Keratinocyte (primary cell): ENCODE measurements around the gene BLOC1S4. TPM values are rescaled to one million over a fixed set of nuclear protein-coding genes. Genes with fewer than 3 reads are reported as not detected.

ENCODE experiments used
- DNase-seq: peaks from one replicate; pipeline ENCODE4 v3.0.0-alpha.2; 2011; ENCODE audit warnings: low read depth, missing footprints, low spot score
- FAIRE-seq: peaks from 2 replicates; lab custom pipeline; 2011; peaks lifted over from hg19 to GRCh38; lab: Jason Lieb, UNC
- H2AFZ ChIP-seq: 2 replicates; pipeline ENCODE4 v1.6.0; 2012; ENCODE audit warnings: low read length, control low read depth, inconsistent platforms; ENCODE audit not compliant: control insufficient read depth
- H3K27ac ChIP-seq: 2 replicates; pipeline ENCODE4 v1.5.1; 2011; ENCODE audit warnings: low read length; ENCODE audit not compliant: control insufficient read depth, insufficient read depth
- H3K27me3 ChIP-seq: 3 replicates; pipeline ENCODE4 v1.6.0; 2011; ENCODE audit warnings: low read length; ENCODE audit not compliant: control insufficient read depth, insufficient read depth; ENCODE audit errors: extremely low read depth
- H3K36me3 ChIP-seq, 2 experiments: 2 replicates in 1 of 2; 3 replicates in 1 of 2; pipeline ENCODE4 v1.5.1; 2011; ENCODE audit warnings: low read length in 2 of 2, mild to moderate bottlenecking in 1 of 2; ENCODE audit not compliant: control insufficient read depth in 2 of 2, insufficient read depth in 2 of 2; ENCODE audit errors: extremely low read depth in 1 of 2
- H3K4me1 ChIP-seq: 3 replicates; pipeline ENCODE4 v1.5.1; 2011; ENCODE audit warnings: low read length; ENCODE audit not compliant: control insufficient read depth, insufficient read depth; ENCODE audit errors: extremely low read depth
- H3K4me2 ChIP-seq: 3 replicates; pipeline ENCODE4 v1.6.0; 2011; ENCODE audit warnings: low read depth, low read length; ENCODE audit not compliant: control insufficient read depth, insufficient read depth; ENCODE audit errors: extremely low read depth
- H3K4me3 ChIP-seq, 3 experiments: fragments of 200-600 bp in 1 of 3; sonication (generic) in 1 of 3; 2 replicates in 2 of 3; 3 replicates in 1 of 3; pipeline ENCODE4 v1.5.1; 2011 to 2016; ENCODE audit warnings: low read length in 3 of 3, mild to moderate bottlenecking in 3 of 3, control low read depth in 2 of 3, inconsistent platforms in 1 of 3, low read depth in 1 of 3, mixed read lengths in 1 of 3, mixed run types in 1 of 3, moderate library complexity in 1 of 3; ENCODE audit not compliant: control insufficient read depth in 2 of 3, insufficient read depth in 2 of 3; ENCODE audit errors: extremely low read depth in 1 of 3
- H3K79me2 ChIP-seq: 2 replicates; pipeline ENCODE4 v1.6.0; 2012; ENCODE audit warnings: low read length; ENCODE audit not compliant: control insufficient read depth, insufficient read depth
- H3K9ac ChIP-seq: 3 replicates; pipeline ENCODE4 v1.6.0; 2011; ENCODE audit warnings: low read length; ENCODE audit not compliant: control insufficient read depth, insufficient read depth; ENCODE audit errors: extremely low read depth
- H3K9me1 ChIP-seq: 3 replicates; pipeline ENCODE4 v1.6.0; 2011; ENCODE audit warnings: low read length; ENCODE audit not compliant: control insufficient read depth, insufficient read depth; ENCODE audit errors: extremely low read depth
- H3K9me3 ChIP-seq: 2 replicates; pipeline ENCODE4 v1.5.1; 2012; ENCODE audit warnings: low read depth, low read length; ENCODE audit not compliant: control insufficient read depth
- H4K20me1 ChIP-seq: 3 replicates; pipeline ENCODE4 v1.6.0; 2011; ENCODE audit warnings: low read length; ENCODE audit not compliant: control insufficient read depth, insufficient read depth; ENCODE audit errors: extremely low read depth
- CTCF ChIP-seq, 3 experiments: IDR thresholded peaks in 1 of 3; conservative IDR thresholded peaks in 1 of 3; optimal IDR thresholded peaks in 1 of 3; 2 replicates in 2 of 3; 3 replicates in 1 of 3; pipeline versions ENCODE3 to v1.5.1; 2011; ENCODE audit warnings: low read length in 3 of 3, mild to moderate bottlenecking in 3 of 3, moderate library complexity in 2 of 3, control low read depth in 1 of 3, inconsistent platforms in 1 of 3; ENCODE audit not compliant: insufficient read depth in 2 of 3; ENCODE audit errors: extremely low read depth in 1 of 3
- EZH2 ChIP-seq: IDR thresholded peaks from one replicate; pipeline ENCODE4 v1.6.1; 2012; ENCODE audit warnings: inconsistent platforms, mild to moderate bottlenecking, low read length, moderate library complexity
- dilution Hi-C: fragments of 300-500 bp; cut with MboI; formaldehyde crosslinking; loops from one replicate; pipeline ENCODE4 v1.7.0; 2020; ENCODE audit warnings: low sequenced_read_pairs; ENCODE audit not compliant: extremely low pct_ligation_motif_present
- polyA plus RNA-seq, 5 experiments: library from polyadenylated mRNA; depleted of rRNA in 3 of 5; stranded (reverse) in 3 of 5; stranded (forward) in 1 of 5; unstranded in 1 of 5; fragments of >200 nt; gene quantifications; 1 replicate in 1 of 5; 2 replicates in 3 of 5; 3 replicates in 1 of 5; pipeline versions ENCODE4 v1.2.1 to v1.2.3, GENCODE V29; 2011 to 2012; ENCODE audit warnings: missing spikeins in 2 of 5, low read depth in 1 of 5, low replicate concordance in 1 of 5

The BLOC1S4 gene
- polyA plus RNA-seq, 1 donor (not counting 4 experiments of a cell fraction or from before 2014, with no cell fraction given): 11.7 TPM

GRCh38 chr4:6680372-6681034, 35.5 kb upstream of the BLOC1S4 start:
- Histone ChIP-seq H3K4me1 (peaks cover 13% of the 10 kb centered on the region), H3K79me2 (peaks cover 16% of the 10 kb centered on the region), H3K9me1 (no peaks in the 10 kb centered on the region), H3K4me3 (no peak overlapping the region), H4K20me1 (peaks cover 2% of the 10 kb centered on the region), H3K36me3 (peaks cover 2 to 9% of the 10 kb centered on the region in 2 experiments), H3K27ac (no peak overlapping the region), H3K9me3 (no peaks in the 10 kb centered on the region), H2AFZ (no peak overlapping the region), H3K27me3 (no peaks in the 10 kb centered on the region), H3K4me2 (no peak overlapping the region), H3K9ac (no peak overlapping the region)
- FAIRE-seq (no peak), DNase-seq (no peak)
- TF ChIP-seq EZH2: no peak
- peak in 1 of 3 experiments; percentile 31 for TF ChIP-seq CTCF (optimal IDR thresholded peaks at IDR 0.05 in 1 of 3, IDR thresholded peaks at IDR 0.05 in 1 of 3, conservative IDR thresholded peaks at IDR 0.05 in 1 of 3; ENCODE audit: extremely low read depth in 1 of 3, insufficient read depth in 2 of 3, low read length in 3 of 3)
- dilution Hi-C loops: no loop called here

GRCh38 chr4:6681191-6681590, 34.8 kb upstream of the BLOC1S4 start:
- H3K9ac ChIP-seq: no peak overlapping the region
- no peaks in the 10 kb centered on the region for H4K20me1 ChIP-seq
- TF ChIP-seq EZH2 (no peak), CTCF (optimal IDR thresholded peaks at IDR 0.05 in 1 of 3, IDR thresholded peaks at IDR 0.05 in 1 of 3, conservative IDR thresholded peaks at IDR 0.05 in 1 of 3; ENCODE audit: extremely low read depth in 1 of 3, insufficient read depth in 2 of 3, low read length in 3 of 3) (peak in 2 of 3 experiments; percentile 20 to 55)

More at GRCh38 chr4:6681191-6681590, 34.8 kb upstream of the BLOC1S4 start:
- DNase-seq: no peak
- no peaks in the 10 kb centered on the region for H3K9me1 ChIP-seq
- dilution Hi-C loops: no loop called here
- no peak overlapping the region for H3K27ac ChIP-seq
- peaks cover under 1 to 3% of the 10 kb centered on the region in 2 experiments for H3K36me3 ChIP-seq
- H2AFZ ChIP-seq: no peak overlapping the region
- H3K27me3 ChIP-seq: no peaks in the 10 kb centered on the region
- no peak overlapping the region for H3K4me2 ChIP-seq
- no peak overlapping the region for H3K4me3 ChIP-seq
- peaks cover 6% of the 10 kb centered on the region for H3K4me1 ChIP-seq
- H3K9me3 ChIP-seq: no peaks in the 10 kb centered on the region
- FAIRE-seq: no peak
- H3K79me2 ChIP-seq: peaks cover 9% of the 10 kb centered on the region
